ENCODE results near the gene APEX1.

DNA sequence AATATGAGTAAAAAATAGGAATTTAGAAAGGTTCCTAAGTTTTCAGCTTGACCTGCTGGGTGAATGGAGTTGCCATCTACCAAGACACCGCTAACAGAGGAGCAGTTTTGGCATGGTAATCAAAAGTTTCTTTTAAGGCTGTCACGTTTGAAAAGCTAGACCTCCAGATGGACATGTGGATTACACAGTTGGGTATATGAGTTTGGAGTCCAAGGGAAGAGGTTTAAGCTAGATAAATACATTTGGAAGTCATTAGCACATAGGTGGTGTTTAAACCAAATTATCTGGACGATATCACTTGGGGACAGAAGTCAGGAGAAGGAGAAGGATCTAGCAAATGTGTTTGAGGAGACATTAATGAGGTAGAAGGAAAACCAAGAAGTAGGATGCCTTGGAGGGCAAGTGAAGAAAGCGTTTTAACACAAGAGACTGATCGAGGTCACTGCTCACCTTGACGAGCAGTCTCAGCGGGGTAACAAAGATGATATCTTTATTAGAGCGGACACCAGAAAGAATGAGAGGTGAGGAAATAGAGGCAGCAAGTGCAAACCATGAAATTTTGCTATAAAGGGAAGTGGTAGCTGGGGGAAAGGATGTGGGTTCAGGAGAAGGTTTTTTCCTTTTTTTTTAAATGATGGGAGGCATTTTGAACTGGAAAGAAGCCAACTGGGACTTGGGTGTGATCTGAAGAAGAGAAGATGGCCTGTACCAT is 31.8 kb downstream of the APEX1 start:
- TF ChIP-seq, protein P1, sequence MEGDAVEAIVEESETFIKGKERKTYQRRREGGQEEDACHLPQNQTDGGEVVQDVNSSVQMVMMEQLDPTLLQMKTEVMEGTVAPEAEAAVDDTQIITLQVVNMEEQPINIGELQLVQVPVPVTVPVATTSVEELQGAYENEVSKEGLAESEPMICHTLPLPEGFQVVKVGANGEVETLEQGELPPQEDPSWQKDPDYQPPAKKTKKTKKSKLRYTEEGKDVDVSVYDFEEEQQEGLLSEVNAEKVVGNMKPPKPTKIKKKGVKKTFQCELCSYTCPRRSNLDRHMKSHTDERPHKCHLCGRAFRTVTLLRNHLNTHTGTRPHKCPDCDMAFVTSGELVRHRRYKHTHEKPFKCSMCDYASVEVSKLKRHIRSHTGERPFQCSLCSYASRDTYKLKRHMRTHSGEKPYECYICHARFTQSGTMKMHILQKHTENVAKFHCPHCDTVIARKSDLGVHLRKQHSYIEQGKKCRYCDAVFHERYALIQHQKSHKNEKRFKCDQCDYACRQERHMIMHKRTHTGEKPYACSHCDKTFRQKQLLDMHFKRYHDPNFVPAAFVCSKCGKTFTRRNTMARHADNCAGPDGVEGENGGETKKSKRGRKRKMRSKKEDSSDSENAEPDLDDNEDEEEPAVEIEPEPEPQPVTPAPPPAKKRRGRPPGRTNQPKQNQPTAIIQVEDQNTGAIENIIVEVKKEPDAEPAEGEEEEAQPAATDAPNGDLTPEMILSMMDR (IDR thresholded peaks at IDR 0.05), result no peak
- no peak for TF ChIP-seq POLR2AphosphoS5 (IDR thresholded peaks at IDR 0.05)
- no peak for TF ChIP-seq POLR2A (IDR thresholded peaks at IDR 0.05)
